Measurements from ENCODE around the gene TBC1D4. TPM values are rescaled to one million over a fixed set of nuclear protein-coding genes. Genes with fewer than 3 reads are reported as not detected.
A peak's percentile ranks its signal among the peaks of the same experiment; 100 is the strongest.

Gene TBC1D4
- total and polyA plus RNA-seq, 9 of the 15 experiments (the other 6 are each of a cell fraction or from before 2014, with no cell fraction given) = 2.8 to 12.3 (median 7.0) TPM

- H3K9me1 ChIP-seq (ENCODE audit: control insufficient read depth, insufficient read depth, low read length) = no peaks in the 10 kb centered on the region
- no peaks in the 10 kb centered on the region for H3K36me3 ChIP-seq (ENCODE audit: control insufficient read depth, insufficient read depth, low read length)
- H3K79me2 ChIP-seq (ENCODE audit: control insufficient read depth, insufficient read depth, low read length) = peaks cover 8% of the 10 kb centered on the region
- no peaks in the 10 kb centered on the region for H3K9me3 ChIP-seq (replicated peaks; ENCODE audit: control insufficient read depth, insufficient read depth, low read depth, low read length)
- H3K4me1 ChIP-seq (replicated peaks in 1 of 2; ENCODE audit: control insufficient read depth in 2 of 2, insufficient read depth in 2 of 2, low read length in 2 of 2) = peaks cover 0 to 20% of the 10 kb centered on the region in 2 experiments; a peak in 3 of 5 replicates
- intact Hi-C loops (cut with micrococcal nuclease) = loop anchor here (10.0 kb wide), 1 partner anchor 179 kb away; no protein-coding TSS in a partner anchor
- no peak for FAIRE-seq
- CTCF ChIA-PET (ENCODE audit: low intra/inter-chr PET ratio) = no interaction called here
- no TSS peak for BruUV-seq (replicated peaks)
- H3K27ac ChIP-seq (ENCODE audit: extremely low read depth, low read depth, low read length) = no peak overlapping the region
- H3K4me3 ChIP-seq = no peak overlapping the region
- in situ Hi-C loops (cut with MboI) = no loop called here
- no peak overlapping the region for H3K4me2 ChIP-seq (ENCODE audit: insufficient read depth, low read length)
- 60% methylated on average over 1 of the region's 1 CpG for WGBS (ENCODE audit: insufficient coverage, low coverage, missing lambda C conversion rate)
- ATAC-seq = no peak
- no peaks in the 10 kb centered on the region for H3K27me3 ChIP-seq (ENCODE audit: control insufficient read depth in 2 of 2, insufficient read depth in 2 of 2, low read length in 2 of 2)
- H2AFZ ChIP-seq (ENCODE audit: low read depth, low read length) = no peak overlapping the region
- no peaks in the 10 kb centered on the region for H4K20me1 ChIP-seq (replicated peaks; ENCODE audit: control insufficient read depth, insufficient read depth, low read length)
- no peak for DNase-seq (ENCODE audit: extremely low read depth in 1 of 4, low spot score in 3 of 4)
- POLR2A ChIA-PET = interaction anchor here (1.2 kb wide), 1 partner anchor 38 kb away, joined by 3 read pairs; no protein-coding TSS in a partner anchor
- H3K9ac ChIP-seq (ENCODE audit: insufficient read depth in 1 of 2, low read depth in 2 of 2, low read length in 2 of 2) = no peak overlapping the region
- TF ChIP-seq E2F4 (CRISPR knock-in tag; IDR thresholded peaks at IDR 0.05; ENCODE audit: low read depth) = no peak
- TF ChIP-seq NFE2 (IDR thresholded peaks at IDR 0.05; ENCODE audit: low read depth) = peak; percentile 39; the same call in 1 of the 2 replicates
Measured at GRCh38 chr13:75485286-75486062, 3.5 kb upstream of the TBC1D4 start.

GRCh38 chr13:75482820-75483079, 781 bp upstream of the TBC1D4 start:
- no peaks in the 10 kb centered on the region for H3K27me3 ChIP-seq (ENCODE audit: control insufficient read depth in 2 of 2, insufficient read depth in 2 of 2, low read length in 2 of 2)
- POLR2A ChIA-PET = no interaction called here
- peak overlapping the region; percentile 67 for H3K4me3 ChIP-seq
- H2AFZ ChIP-seq (ENCODE audit: low read depth, low read length) = peak overlapping the region; percentile 72; the same call in 1 of the 2 replicates
- H3K9me3 ChIP-seq (replicated peaks; ENCODE audit: control insufficient read depth, insufficient read depth, low read depth, low read length) = no peaks in the 10 kb centered on the region
- in situ Hi-C loops (cut with MboI) (no loop called here), intact Hi-C loops (cut with micrococcal nuclease) (loop anchor here (1.0 to 10.0 kb wide), 4 partner anchors 50 to 182 kb away; partner anchors contain the start of gene UCHL3)
- H3K4me1 ChIP-seq (replicated peaks in 1 of 2; ENCODE audit: control insufficient read depth in 2 of 2, insufficient read depth in 2 of 2, low read length in 2 of 2) = peaks cover 0 to 20% of the 10 kb centered on the region in 2 experiments; a peak in 4 of 5 replicates
- no peaks in the 10 kb centered on the region for H4K20me1 ChIP-seq (replicated peaks; ENCODE audit: control insufficient read depth, insufficient read depth, low read length)
- H3K79me2 ChIP-seq (ENCODE audit: control insufficient read depth, insufficient read depth, low read length) = peaks cover 33% of the 10 kb centered on the region
- FAIRE-seq (no peak), DNase-seq (ENCODE audit: extremely low read depth in 1 of 4, low spot score in 3 of 4) (no peak), ATAC-seq (no peak)
- no peak for TF ChIP-seq ZBTB1 (CRISPR knock-in tag; IDR thresholded peaks at IDR 0.05; ENCODE audit: borderline replicate concordance, low read depth)
- TF ChIP-seq ZNF77 (CRISPR knock-in tag; IDR thresholded peaks at IDR 0.05) = no peak
- TF ChIP-seq, protein P1, sequence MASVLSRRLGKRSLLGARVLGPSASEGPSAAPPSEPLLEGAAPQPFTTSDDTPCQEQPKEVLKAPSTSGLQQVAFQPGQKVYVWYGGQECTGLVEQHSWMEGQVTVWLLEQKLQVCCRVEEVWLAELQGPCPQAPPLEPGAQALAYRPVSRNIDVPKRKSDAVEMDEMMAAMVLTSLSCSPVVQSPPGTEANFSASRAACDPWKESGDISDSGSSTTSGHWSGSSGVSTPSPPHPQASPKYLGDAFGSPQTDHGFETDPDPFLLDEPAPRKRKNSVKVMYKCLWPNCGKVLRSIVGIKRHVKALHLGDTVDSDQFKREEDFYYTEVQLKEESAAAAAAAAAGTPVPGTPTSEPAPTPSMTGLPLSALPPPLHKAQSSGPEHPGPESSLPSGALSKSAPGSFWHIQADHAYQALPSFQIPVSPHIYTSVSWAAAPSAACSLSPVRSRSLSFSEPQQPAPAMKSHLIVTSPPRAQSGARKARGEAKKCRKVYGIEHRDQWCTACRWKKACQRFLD (CRISPR knock-in tag; IDR thresholded peaks at IDR 0.05) = no peak
- no peak for TF ChIP-seq ILK (tag; IDR thresholded peaks at IDR 0.05; ENCODE audit: borderline replicate concordance, low read depth)
- TF ChIP-seq, protein P2, sequence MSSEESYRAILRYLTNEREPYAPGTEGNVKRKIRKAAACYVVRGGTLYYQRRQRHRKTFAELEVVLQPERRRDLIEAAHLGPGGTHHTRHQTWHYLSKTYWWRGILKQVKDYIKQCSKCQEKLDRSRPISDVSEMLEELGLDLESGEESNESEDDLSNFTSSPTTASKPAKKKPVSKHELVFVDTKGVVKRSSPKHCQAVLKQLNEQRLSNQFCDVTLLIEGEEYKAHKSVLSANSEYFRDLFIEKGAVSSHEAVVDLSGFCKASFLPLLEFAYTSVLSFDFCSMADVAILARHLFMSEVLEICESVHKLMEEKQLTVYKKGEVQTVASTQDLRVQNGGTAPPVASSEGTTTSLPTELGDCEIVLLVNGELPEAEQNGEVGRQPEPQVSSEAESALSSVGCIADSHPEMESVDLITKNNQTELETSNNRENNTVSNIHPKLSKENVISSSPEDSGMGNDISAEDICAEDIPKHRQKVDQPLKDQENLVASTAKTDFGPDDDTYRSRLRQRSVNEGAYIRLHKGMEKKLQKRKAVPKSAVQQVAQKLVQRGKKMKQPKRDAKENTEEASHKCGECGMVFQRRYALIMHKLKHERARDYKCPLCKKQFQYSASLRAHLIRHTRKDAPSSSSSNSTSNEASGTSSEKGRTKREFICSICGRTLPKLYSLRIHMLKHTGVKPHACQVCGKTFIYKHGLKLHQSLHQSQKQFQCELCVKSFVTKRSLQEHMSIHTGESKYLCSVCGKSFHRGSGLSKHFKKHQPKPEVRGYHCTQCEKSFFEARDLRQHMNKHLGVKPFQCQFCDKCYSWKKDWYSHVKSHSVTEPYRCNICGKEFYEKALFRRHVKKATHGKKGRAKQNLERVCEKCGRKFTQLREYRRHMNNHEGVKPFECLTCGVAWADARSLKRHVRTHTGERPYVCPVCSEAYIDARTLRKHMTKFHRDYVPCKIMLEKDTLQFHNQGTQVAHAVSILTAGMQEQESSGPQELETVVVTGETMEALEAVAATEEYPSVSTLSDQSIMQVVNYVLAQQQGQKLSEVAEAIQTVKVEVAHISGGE (CRISPR knock-in tag; IDR thresholded peaks at IDR 0.05) = no peak
- no peak for TF ChIP-seq ZNF24 (IDR thresholded peaks at IDR 0.05)
- 0% methylated on average over 1 of the region's 1 CpG for WGBS (ENCODE audit: insufficient coverage, low coverage, missing lambda C conversion rate)
- no peaks in the 10 kb centered on the region for H3K36me3 ChIP-seq (ENCODE audit: control insufficient read depth, insufficient read depth, low read length)
- no TSS peak for BruUV-seq (replicated peaks)
- H3K4me2 ChIP-seq (ENCODE audit: insufficient read depth, low read length) = no peak overlapping the region
- CTCF ChIA-PET (ENCODE audit: low intra/inter-chr PET ratio) = interaction anchor here (0.8 kb wide), 1 partner anchor 110 kb away, joined by 3 read pairs; no protein-coding TSS in a partner anchor
- no peak overlapping the region for H3K27ac ChIP-seq (ENCODE audit: extremely low read depth, low read depth, low read length)
- no peak overlapping the region for H3K9ac ChIP-seq (ENCODE audit: insufficient read depth in 1 of 2, low read depth in 2 of 2, low read length in 2 of 2)
- H3K9me1 ChIP-seq (ENCODE audit: control insufficient read depth, insufficient read depth, low read length) = no peaks in the 10 kb centered on the region

Data from K562 (cell line).